SK-N-SH (cell line): ENCODE results near the gene MMS19. TPM values are rescaled to one million over a fixed set of nuclear protein-coding genes. Genes with fewer than 3 reads are reported as not detected.

Source experiments
- CTCF ChIA-PET: fragments of 300-600, 350-600 bp; formaldehyde crosslinking; extraction: SDS; loops from one replicate; lab custom pipeline; 2021; lab: Yijun Ruan, JAX
- POLR2A ChIA-PET: fragments of 350-600 bp; sonication (Branson Sonifier 250); formaldehyde crosslinking; extraction: SDS; loops from one replicate; lab custom pipeline; 2020; ENCODE audit warnings: antibody characterized with exemption, inconsistent platforms; lab: Yijun Ruan, JAX
- DNase-seq: peaks from one replicate; pipeline ENCODE4 v3.0.0; 2012
- H2AFZ ChIP-seq: fragments of 200-600 bp; sonication (generic); 2 replicates; pipeline ENCODE4 v1.8.1; 2016; ENCODE audit warnings: antibody characterized with exemption, mild to moderate bottlenecking, low read depth
- H3F3A ChIP-seq: fragments of 200-600 bp; sonication (generic); replicated peaks from 2 replicates; pipeline ENCODE3; 2016; ENCODE audit warnings: antibody characterized with exemption, mild to moderate bottlenecking; ENCODE audit not compliant: insufficient read depth
- H3K27ac ChIP-seq, 2 experiments: fragments of 200-500 bp in 1 of 2; fragments of 200-600 bp in 1 of 2; sonication (Bioruptor generic) in 1 of 2; sonication (generic), shearing (Covaris generic) in 1 of 2; 2 replicates each; pipeline versions ENCODE4 v1.5.1 to v1.6.1; 2014 to 2016; ENCODE audit warnings: low read depth in 2 of 2, inconsistent platforms in 1 of 2, low read length in 1 of 2, mild to moderate bottlenecking in 1 of 2, mixed read lengths in 1 of 2
- H3K27me3 ChIP-seq: fragments of 200-600 bp; sonication (generic), shearing (Covaris generic); 2 replicates; pipeline ENCODE4 v1.6.1; 2016; ENCODE audit warnings: mixed run types; ENCODE audit not compliant: insufficient read depth
- H3K36me3 ChIP-seq, 2 experiments: fragments of 200-500 bp in 1 of 2; fragments of 200-600 bp in 1 of 2; sonication (Bioruptor generic) in 1 of 2; sonication (generic) in 1 of 2; replicated peaks in 1 of 2; 2 replicates each; pipeline versions ENCODE3 to v1.5.1; 2014 to 2016; ENCODE audit warnings: low read length in 1 of 2, mild to moderate bottlenecking in 1 of 2; ENCODE audit not compliant: insufficient read depth in 2 of 2, control insufficient read depth in 1 of 2
- H3K4me1 ChIP-seq, 2 experiments: fragments of 200-500 bp in 1 of 2; fragments of 200-600 bp in 1 of 2; sonication (Bioruptor generic) in 1 of 2; sonication (generic), shearing (Covaris generic) in 1 of 2; 2 replicates each; pipeline versions ENCODE4 v1.5.1 to v1.6.1; 2014 to 2016; ENCODE audit warnings: low read depth in 1 of 2, low read length in 1 of 2, mixed run types in 1 of 2; ENCODE audit not compliant: insufficient read depth in 2 of 2, control insufficient read depth in 1 of 2
- H3K4me2 ChIP-seq: fragments of 200-600 bp; sonication (generic), shearing (Covaris generic); 2 replicates; pipeline ENCODE4 v1.6.1; 2017; ENCODE audit warnings: mixed run types
- H3K4me3 ChIP-seq, 2 experiments: fragments of 200-500 bp in 1 of 2; fragments of 200-600 bp in 1 of 2; sonication (Bioruptor generic) in 1 of 2; sonication (generic), shearing (Covaris generic) in 1 of 2; 2 replicates each; pipeline versions ENCODE4 v1.5.1 to v1.8.1; 2014 to 2016; ENCODE audit warnings: low read depth in 2 of 2, inconsistent platforms in 1 of 2, low read length in 1 of 2, mild to moderate bottlenecking in 1 of 2, mixed read lengths in 1 of 2, moderate library complexity in 1 of 2
- H3K79me2 ChIP-seq: fragments of 200-600 bp; sonication (generic); 2 replicates; pipeline ENCODE4 v1.8.1; 2017; ENCODE audit warnings: mild to moderate bottlenecking; ENCODE audit not compliant: insufficient read depth
- H3K9ac ChIP-seq: fragments of 200-600 bp; sonication (generic); 2 replicates; pipeline ENCODE4 v1.6.1; 2017; ENCODE audit warnings: mixed run types
- H3K9me2 ChIP-seq: fragments of 200-600 bp; sonication (generic); 2 replicates; pipeline ENCODE4 v1.6.1; 2017; ENCODE audit warnings: mixed run types
- H3K9me3 ChIP-seq: fragments of 200-600 bp; sonication (generic); 2 replicates; pipeline ENCODE4 v1.6.1; 2017; ENCODE audit warnings: mixed run types, mild to moderate bottlenecking, moderate library complexity
- H4K20me1 ChIP-seq: fragments of 200-600 bp; sonication (generic); 2 replicates; pipeline ENCODE4 v1.6.1; 2017; ENCODE audit warnings: mild to moderate bottlenecking, mixed run types; ENCODE audit not compliant: insufficient read depth
- CTCF ChIP-seq: fragments of 200-600 bp; sonication (generic); IDR thresholded peaks from 2 replicates; pipeline ENCODE4 v1.6.1; 2017; ENCODE audit warnings: antibody characterized with exemption, mild to moderate bottlenecking, moderate library complexity
- ELF1 ChIP-seq: IDR thresholded peaks from 2 replicates; pipeline ENCODE4 v1.4.0; 2012
- EP300 ChIP-seq, 2 experiments: IDR thresholded peaks; 2 replicates each; pipeline versions ENCODE4 v1.4.0 to v1.6.1; 2012; ENCODE audit warnings: borderline replicate concordance in 1 of 2, low read depth in 1 of 2, low read length in 1 of 2
- FOSL2 ChIP-seq: IDR thresholded peaks from 2 replicates; pipeline ENCODE4 v1.4.0; 2012; ENCODE audit warnings: low read depth, mild to moderate bottlenecking, moderate library complexity, borderline replicate concordance
- FOXM1 ChIP-seq: IDR thresholded peaks from 2 replicates; pipeline ENCODE4 v1.4.0; 2012; ENCODE audit warnings: low read depth, mild to moderate bottlenecking
- GABPA ChIP-seq: IDR thresholded peaks from 2 replicates; pipeline ENCODE4 v1.4.0; 2012; ENCODE audit warnings: low read depth, mild to moderate bottlenecking
- GATA2 ChIP-seq: sonication (generic); formaldehyde crosslinking; IDR thresholded peaks from 2 replicates; pipeline ENCODE4 v1.5.0; 2020; ENCODE audit warnings: mild to moderate bottlenecking, missing genetic modification reagents
- JUND ChIP-seq: IDR thresholded peaks from 2 replicates; pipeline ENCODE4 v1.4.0; 2012
- MEF2A ChIP-seq: IDR thresholded peaks from 2 replicates; pipeline ENCODE4 v1.4.0; 2012; ENCODE audit warnings: low read depth, borderline replicate concordance
- NRF1 ChIP-seq: IDR thresholded peaks from 2 replicates; pipeline ENCODE4 v1.6.1; 2012; ENCODE audit warnings: low read depth, mild to moderate bottlenecking, low read length
- PBX3 ChIP-seq: IDR thresholded peaks from 2 replicates; pipeline ENCODE4; 2012
- POLR2AphosphoS5 ChIP-seq: IDR thresholded peaks from 2 replicates; pipeline ENCODE4 v1.6.1; 2012; ENCODE audit warnings: low read depth, low read length
- RAD21 ChIP-seq: IDR thresholded peaks from 2 replicates; pipeline ENCODE4 v1.6.1; 2012; ENCODE audit warnings: mild to moderate bottlenecking, low read length
- REST ChIP-seq: IDR thresholded peaks from 2 replicates; pipeline ENCODE4 v1.6.1; 2012; ENCODE audit warnings: mild to moderate bottlenecking, low read depth, low read length, moderate library complexity
- RXRA ChIP-seq: IDR thresholded peaks from 2 replicates; pipeline ENCODE4 v1.4.0; 2012; ENCODE audit warnings: low read depth, mild to moderate bottlenecking, borderline replicate concordance
- SIN3A ChIP-seq: IDR thresholded peaks from 2 replicates; pipeline ENCODE4 v1.6.1; 2012; ENCODE audit warnings: low read depth, mild to moderate bottlenecking, low read length, moderate library complexity, borderline replicate concordance
- SMC3 ChIP-seq: IDR thresholded peaks from 2 replicates; pipeline ENCODE4 v1.6.1; 2012; ENCODE audit warnings: low read depth, low read length, improper control_type of control experiment
- TAF1 ChIP-seq: IDR thresholded peaks from 2 replicates; pipeline ENCODE4 v1.6.1; 2012; ENCODE audit warnings: low read depth, mild to moderate bottlenecking, low read length, moderate library complexity, borderline replicate concordance
- TEAD4 ChIP-seq: IDR thresholded peaks from 2 replicates; pipeline ENCODE4 v1.4.0; 2012; ENCODE audit warnings: mild to moderate bottlenecking, borderline replicate concordance; ENCODE audit not compliant: insufficient read depth
- YY1 ChIP-seq: IDR thresholded peaks from 2 replicates; pipeline ENCODE4 v1.4.0; 2012; ENCODE audit warnings: low read depth, mild to moderate bottlenecking
- WGBS: methylation state at CpG from one replicate; pipeline ENCODE4 v1.1.6; 2017; ENCODE audit warnings: low lambda C conversion rate; 5-methylcytosine and 5-hydroxymethylcytosine counted together
- polyA plus RNA-seq, 3 experiments: library from polyadenylated mRNA; depleted of rRNA; stranded (reverse); fragments of >200 nt; gene quantifications; 2 replicates each; pipeline ENCODE4 v1.2.3, GENCODE V29; 2012

The MMS19 gene
- polyA plus RNA-seq, 1 of the 3 experiments (the other 2 are of a cell fraction), result 56.9 TPM

GRCh38 chr10:97498841-97499560 lies 779 bp upstream of the MMS19 start, which contains the start of gene UBTD1:
Gene UBTD1 (plus strand): TSS chr10:97498924. CDS start chr10:97499204, 280 bp downstream.
- Histone ChIP-seq H2AFZ (peak within 1 kb of the TSS; percentile 80), H3K27me3 (no peaks in the 10 kb centered on the region), H3K9me3 (no peaks in the 10 kb centered on the region), H3K9ac (peak within 1 kb of the TSS; percentile 92), H3K36me3 (peaks cover 0 to 7% of the 10 kb centered on the region in 2 experiments), H3K27ac (peak within 1 kb of the TSS; percentile 89), H3K4me1 (peaks cover 14 to 16% of the 10 kb centered on the region in 2 experiments; a peak in 3 of 4 replicates), H4K20me1 (peaks cover 66% of the 10 kb centered on the region), H3K4me2 (peak within 1 kb of the TSS; percentile 96), H3K4me3 (peak within 1 kb of the TSS; percentile 93 to 98), H3F3A (peaks cover 10% of the 10 kb centered on the region), H3K9me2 (no peaks in the 10 kb centered on the region), H3K79me2 (peaks cover 92% of the 10 kb centered on the region)
- ChIA-PET POLR2A (interaction anchor here (1.2 to 1.4 kb wide), 3 partner anchors 13 to 54 kb away, joined by 3 to 5 read pairs (median 4); no protein-coding TSS in a partner anchor), CTCF (interaction anchor here (1.0 to 2.0 kb wide), 6 partner anchors 19 to 183 kb away, joined by 3 to 13 read pairs (median 4); partner anchors contain the start of gene ANKRD2)
- TF ChIP-seq TAF1 (peak; percentile 15; the same call in 1 of the 2 replicates), GABPA (no peak), YY1 (no peak; the same call in 1 of the 2 replicates), PBX3 (peak; percentile 97; the same call in 1 of the 2 replicates), POLR2AphosphoS5 (0 out of 2 replicates have a peak, but pooled peaks have one; percentile 17), CTCF (peak; percentile 20; the same call in 1 of the 2 replicates)
- peak; percentile 75 for DNase-seq
- WGBS, result 0% methylated on average over 18 of the region's 66 CpGs

- Histone ChIP-seq H4K20me1 (peaks cover 73% of the 10 kb centered on the region), H3K9me2 (no peaks in the 10 kb centered on the region), H3K79me2 (peaks cover 93% of the 10 kb centered on the region), H3K4me1 (peaks cover 14 to 16% of the 10 kb centered on the region in 2 experiments; a peak in 3 of 4 replicates), H3K27ac (peak overlapping the region; percentile 89), H3K4me2 (peak overlapping the region; percentile 96), H2AFZ (peak overlapping the region; percentile 79), H3K36me3 (peaks cover 0 to 16% of the 10 kb centered on the region in 2 experiments), H3F3A (peaks cover 10% of the 10 kb centered on the region), H3K4me3 (peak overlapping the region; percentile 93 to 98), H3K9me3 (no peaks in the 10 kb centered on the region), H3K27me3 (no peaks in the 10 kb centered on the region), H3K9ac (peak overlapping the region; percentile 92)
- peak; percentile 81 for DNase-seq
- WGBS, result 0% methylated on average over 18 of the region's 22 CpGs
- POLR2A ChIA-PET, result interaction anchor here (0.8 kb wide), 1 partner anchor 152 kb away, joined by 3 read pairs; no protein-coding TSS in a partner anchor
- CTCF ChIA-PET, result no interaction called here
- TF ChIP-seq FOSL2 (no peak), GABPA (no peak), TEAD4 (no peak), FOXM1 (no peak), NRF1 (no peak), SIN3A (peak; percentile 91), JUND (no peak), SMC3 (no peak), MEF2A (no peak), REST (0 out of 2 replicates have a peak, but pooled peaks have one; percentile 24), RAD21 (no peak), GATA2 (CRISPR knock-in tag) (no peak), TAF1 (peak; percentile 71), YY1 (no peak; the same call in 1 of the 2 replicates), RXRA (no peak), ELF1 (no peak), EP300 (IDR thresholded peaks at IDR 0.05; ENCODE audit: borderline replicate concordance in 1 of 2, low read depth in 1 of 2, low read length in 1 of 2) (no peak)
Measured at GRCh38 chr10:97497572-97498075, 598 bp downstream of the MMS19 start.
